Kidney (tissue), 14 donors: ENCODE results near the gene TRMT6. TPM values are rescaled to one million over a fixed set of nuclear protein-coding genes. Genes with fewer than 3 reads are reported as not detected.

Experiments
- DNase-seq, 5 donors: peaks; one replicate each; pipeline ENCODE4 v3.0.0-alpha.2; 2013 to 2020
- FAIRE-seq: peaks from 2 replicates; lab custom pipeline; 2012; peaks lifted over from hg19 to GRCh38; lab: Jason Lieb, UNC
- H3K27ac ChIP-seq, 2 donors: one replicate each; pipeline ENCODE4 v1.7.0; 2013; ENCODE audit warnings: low read depth in 2 of 2, low read length in 2 of 2, inconsistent platforms in 1 of 2
- H3K27me3 ChIP-seq: one replicate; pipeline ENCODE4 v1.7.1; 2013; ENCODE audit warnings: low read length, inconsistent platforms; ENCODE audit not compliant: control insufficient read depth, insufficient read depth
- H3K36me3 ChIP-seq, 3 donors: one replicate each; pipeline versions ENCODE4 v1.7.0 to v1.7.1; 2013; ENCODE audit warnings: low read length in 3 of 3, control low read depth in 1 of 3, inconsistent platforms in 1 of 3; ENCODE audit not compliant: insufficient read depth in 3 of 3, control insufficient read depth in 2 of 3
- H3K4me1 ChIP-seq, 3 donors: one replicate each; pipeline versions ENCODE4 v1.7.0 to v1.7.1; 2013; ENCODE audit warnings: low read length in 3 of 3, inconsistent platforms in 1 of 3, low read depth in 1 of 3; ENCODE audit not compliant: control insufficient read depth in 2 of 3, insufficient read depth in 2 of 3
- H3K4me3 ChIP-seq, 3 donors: one replicate each; pipeline versions ENCODE4 v1.7.0 to v1.8.1; 2013; ENCODE audit warnings: low read length in 3 of 3, control low read depth in 1 of 3, inconsistent platforms in 1 of 3
- H3K9ac ChIP-seq, 3 donors: one replicate each; pipeline versions ENCODE4 v1.7.0 to v1.7.1; 2013; ENCODE audit warnings: low read length in 3 of 3, control low read depth in 1 of 3, inconsistent platforms in 1 of 3
- H3K9me3 ChIP-seq, 3 donors: one replicate each; pipeline versions ENCODE4 v1.7.0 to v1.7.1; 2013; ENCODE audit warnings: low read length in 3 of 3, control low read depth in 1 of 3, inconsistent platforms in 1 of 3; ENCODE audit not compliant: control insufficient read depth in 2 of 3, insufficient read depth in 1 of 3
- intact Hi-C: fragments of 100-400 bp; cut with DNase I; formaldehyde crosslinking; loops from one replicate; pipeline ENCODE4 v1.11.1; 2022
- polyA plus RNA-seq: library from polyadenylated mRNA; stranded (reverse); fragments of 350-450 nt; fragmentation: Illumina TruSeq; extraction: RNeasy Lipid Tissue Mini Kit (QIAGEN cat#74804); gene quantifications from one replicate; pipeline ENCODE4 v1.2.3, GENCODE V29; 2014; ENCODE audit warnings: low read depth, low replicate concordance; ENCODE audit not compliant: insufficient read depth
- total RNA-seq: library from RNA; stranded (reverse); fragmentation: NEBNext Ultra II Directional; extraction: Animal tissue kit (Norgen Biotek cat#: 25700); gene quantifications from one replicate; pipeline ENCODE4 v1.2.1, GENCODE V29; 2021
- TF ChIP-seq, protein P1 (sequence below): IDR thresholded peaks from 3 replicates; pipeline ENCODE4 v1.5.1; 2012; ENCODE audit warnings: mild to moderate bottlenecking, moderate library complexity, borderline replicate concordance; ENCODE audit not compliant: insufficient read depth; ENCODE audit errors: extremely low read depth
- donor health status: control.
- donor health status: control.
- donor health status: control.
- donor health status: control.
- donor health status: control.
- donor health status: DM: yes; HTN: yes; CAD: no.
- donor health status: Normal renal cell carcinoma (clear cell type).

TRMT6 gene
- total and polyA plus RNA-seq, 2 donors from 2014 or later = 9.1 to 12.3 TPM

DNA sequence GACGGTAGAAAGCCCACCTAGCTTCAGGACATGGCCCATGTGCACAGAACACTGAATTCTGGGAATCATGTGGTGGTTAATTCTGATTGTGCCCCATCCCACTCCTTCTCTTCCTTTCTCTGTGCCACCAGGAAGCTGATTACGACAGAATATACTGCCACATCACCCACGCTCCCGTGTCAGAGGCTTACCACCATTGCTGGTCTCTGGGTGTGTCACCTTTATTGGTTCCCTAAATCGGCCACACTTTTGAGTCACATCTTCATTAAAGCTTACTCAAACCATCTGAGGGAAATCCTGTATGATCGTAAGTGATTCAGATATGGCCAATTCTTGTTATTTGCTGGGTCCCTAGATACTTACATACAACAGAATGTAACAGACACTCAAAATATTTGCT lies 3.1 kb downstream of the TRMT6 start:
- FAIRE-seq (no peak), DNase-seq (no peak)
- Histone ChIP-seq H3K9me3 (no peaks in the 10 kb centered on the region), H3K9ac (no peak overlapping the region), H3K27ac (no peak overlapping the region), H3K27me3 (no peaks in the 10 kb centered on the region), H3K36me3 (peaks cover 5 to 22% (median 22%) of the 10 kb centered on the region in 3 donors), H3K4me1 (peaks cover 0 to 13% (median 3%) of the 10 kb centered on the region in 3 donors), H3K4me3 (no peak overlapping the region)
- TF ChIP-seq, protein P1, sequence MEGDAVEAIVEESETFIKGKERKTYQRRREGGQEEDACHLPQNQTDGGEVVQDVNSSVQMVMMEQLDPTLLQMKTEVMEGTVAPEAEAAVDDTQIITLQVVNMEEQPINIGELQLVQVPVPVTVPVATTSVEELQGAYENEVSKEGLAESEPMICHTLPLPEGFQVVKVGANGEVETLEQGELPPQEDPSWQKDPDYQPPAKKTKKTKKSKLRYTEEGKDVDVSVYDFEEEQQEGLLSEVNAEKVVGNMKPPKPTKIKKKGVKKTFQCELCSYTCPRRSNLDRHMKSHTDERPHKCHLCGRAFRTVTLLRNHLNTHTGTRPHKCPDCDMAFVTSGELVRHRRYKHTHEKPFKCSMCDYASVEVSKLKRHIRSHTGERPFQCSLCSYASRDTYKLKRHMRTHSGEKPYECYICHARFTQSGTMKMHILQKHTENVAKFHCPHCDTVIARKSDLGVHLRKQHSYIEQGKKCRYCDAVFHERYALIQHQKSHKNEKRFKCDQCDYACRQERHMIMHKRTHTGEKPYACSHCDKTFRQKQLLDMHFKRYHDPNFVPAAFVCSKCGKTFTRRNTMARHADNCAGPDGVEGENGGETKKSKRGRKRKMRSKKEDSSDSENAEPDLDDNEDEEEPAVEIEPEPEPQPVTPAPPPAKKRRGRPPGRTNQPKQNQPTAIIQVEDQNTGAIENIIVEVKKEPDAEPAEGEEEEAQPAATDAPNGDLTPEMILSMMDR = no peak
- intact Hi-C loops = no loop called here

GRCh38 chr20:5945963-5946362 lies 4.4 kb downstream of the TRMT6 start:
- intact Hi-C loops = no loop called here
- TF ChIP-seq, protein P1 = no peak
- no peaks in the 10 kb centered on the region for H3K27me3 ChIP-seq
- peaks cover 5 to 36% (median 34%) of the 10 kb centered on the region in 3 donors for H3K36me3 ChIP-seq
- DNase-seq = no peak
- FAIRE-seq = no peak
- no peak overlapping the region for H3K4me3 ChIP-seq
- H3K27ac ChIP-seq = no peak overlapping the region
- peaks cover 0 to 8% (median 2%) of the 10 kb centered on the region in 3 donors for H3K4me1 ChIP-seq
- H3K9me3 ChIP-seq = no peaks in the 10 kb centered on the region
- no peak overlapping the region for H3K9ac ChIP-seq

GRCh38 chr20:5938456-5939029 lies 11.8 kb downstream of the TRMT6 start:
- no peaks in the 10 kb centered on the region for H3K4me1 ChIP-seq
- no peak overlapping the region for H3K4me3 ChIP-seq
- peaks cover 0 to 33% (median 31%) of the 10 kb centered on the region in 3 donors for H3K36me3 ChIP-seq
- no peaks in the 10 kb centered on the region for H3K9me3 ChIP-seq
- H3K27ac ChIP-seq = no peak overlapping the region
- no peak for FAIRE-seq
- no peak overlapping the region for H3K9ac ChIP-seq
- TF ChIP-seq, protein P1 = no peak
- DNase-seq = no peak
- no peaks in the 10 kb centered on the region for H3K27me3 ChIP-seq
- intact Hi-C loops = no loop called here

DNA sequence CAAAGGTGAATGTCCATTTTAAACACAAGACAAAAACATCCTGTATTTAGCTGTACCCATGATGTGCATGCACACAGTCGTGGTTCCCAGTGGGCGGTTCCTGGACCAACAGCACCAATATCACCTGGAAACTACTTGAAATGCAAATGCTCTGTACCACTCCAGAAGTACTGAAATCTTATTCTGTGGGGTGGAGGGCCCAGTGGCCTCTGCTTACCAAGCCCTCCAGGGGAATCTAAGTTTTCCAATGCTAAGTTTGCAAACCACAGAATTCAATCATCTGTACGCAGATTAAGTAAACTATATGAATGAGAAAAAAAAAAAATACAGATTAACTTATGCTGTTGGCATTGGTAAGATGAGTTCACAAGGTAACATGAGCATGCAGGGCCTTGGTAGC lies 14.1 kb downstream of the TRMT6 start:
- H3K36me3 ChIP-seq = peaks cover 0 to 12% (median 8%) of the 10 kb centered on the region in 3 donors
- H3K27ac ChIP-seq = no peak overlapping the region
- H3K4me1 ChIP-seq = no peaks in the 10 kb centered on the region
- H3K9me3 ChIP-seq = no peaks in the 10 kb centered on the region
- intact Hi-C loops = no loop called here
- TF ChIP-seq, protein P1 = no peak
- no peak overlapping the region for H3K4me3 ChIP-seq
- FAIRE-seq = no peak
- H3K9ac ChIP-seq = no peak overlapping the region
- H3K27me3 ChIP-seq = no peaks in the 10 kb centered on the region
- no peak for DNase-seq
